Astrocyte of the spinal cord (primary cell): ENCODE measurements around the gene ZNF155.

ENCODE experiments used
- DNase-seq: peaks from one replicate; pipeline ENCODE4 v3.0.0; 2011; ENCODE audit warnings: low read depth, low spot score
- H3K4me3 ChIP-seq: 2 replicates; pipeline ENCODE4 v1.5.1; 2011; ENCODE audit warnings: low read depth, mild to moderate bottlenecking, low read length, moderate library complexity
- CTCF ChIP-seq: IDR thresholded peaks from 2 replicates; pipeline ENCODE4 v1.5.1; 2012; ENCODE audit warnings: low read depth, mild to moderate bottlenecking, low read length, inconsistent platforms
- in situ Hi-C: cut with HindIII; loops from 2 replicates; pipeline ENCODE4 v1.10.0; 2017; ENCODE audit warnings: low sequenced_read_pairs

ZNF155 gene

GRCh38 chr19:43983544-43983911, 460 bp upstream of the ZNF155 start:
- no peak for DNase-seq
- no peak for TF ChIP-seq CTCF
- in situ Hi-C loops, result no loop called here
- H3K4me3 ChIP-seq, result peak overlapping the region; percentile 74

GRCh38 chr19:43984687-43985000, 656 bp downstream of the ZNF155 start:
- DNase-seq, result no peak
- in situ Hi-C loops, result no loop called here
- no peak for TF ChIP-seq CTCF

GRCh38 chr19:43997631-43998290, 13.8 kb downstream of the ZNF155 start:
- no peak for TF ChIP-seq CTCF
- no peak overlapping the region for H3K4me3 ChIP-seq
- in situ Hi-C loops, result no loop called here
- DNase-seq, result peak; percentile 37

More at GRCh38 chr19:43984687-43985000, 656 bp downstream of the ZNF155 start:
- H3K4me3 ChIP-seq, result peak overlapping the region; percentile 74

- in situ Hi-C loops, result no loop called here
- DNase-seq, result no peak
- H3K4me3 ChIP-seq, result peak overlapping the region; percentile 95
- TF ChIP-seq CTCF, result no peak
Measured at GRCh38 chr19:44002212-44002565, 18.2 kb downstream of the ZNF155 start.

- in situ Hi-C loops, result no loop called here
- TF ChIP-seq CTCF, result no peak
- DNase-seq, result peak; percentile 93
- H3K4me3 ChIP-seq, result peak within 1 kb of the TSS; percentile 95
Measured at GRCh38 chr19:44002566-44003460, 18.8 kb downstream of the ZNF155 start, which contains the start of gene ZNF230. Gene ZNF230, plus strand, starts transcription at chr19:44002957. Its CDS starts 4,122 bp downstream, at chr19:44007079.

GRCh38 chr19:44003461-44004009, 19.5 kb downstream of the ZNF155 start:
- in situ Hi-C loops, result no loop called here
- peak overlapping the region; percentile 95 for H3K4me3 ChIP-seq
- no peak for TF ChIP-seq CTCF
- peak; percentile 4 for DNase-seq
